ENCODE results near the gene TRAPPC12. TPM values are rescaled to one million over a fixed set of nuclear protein-coding genes. Genes with fewer than 3 reads are reported as not detected.

TRAPPC12 gene
- total and polyA plus RNA-seq, 7 experiments from 2014 or later: 29.8 to 160 (median 104) TPM

DNA sequence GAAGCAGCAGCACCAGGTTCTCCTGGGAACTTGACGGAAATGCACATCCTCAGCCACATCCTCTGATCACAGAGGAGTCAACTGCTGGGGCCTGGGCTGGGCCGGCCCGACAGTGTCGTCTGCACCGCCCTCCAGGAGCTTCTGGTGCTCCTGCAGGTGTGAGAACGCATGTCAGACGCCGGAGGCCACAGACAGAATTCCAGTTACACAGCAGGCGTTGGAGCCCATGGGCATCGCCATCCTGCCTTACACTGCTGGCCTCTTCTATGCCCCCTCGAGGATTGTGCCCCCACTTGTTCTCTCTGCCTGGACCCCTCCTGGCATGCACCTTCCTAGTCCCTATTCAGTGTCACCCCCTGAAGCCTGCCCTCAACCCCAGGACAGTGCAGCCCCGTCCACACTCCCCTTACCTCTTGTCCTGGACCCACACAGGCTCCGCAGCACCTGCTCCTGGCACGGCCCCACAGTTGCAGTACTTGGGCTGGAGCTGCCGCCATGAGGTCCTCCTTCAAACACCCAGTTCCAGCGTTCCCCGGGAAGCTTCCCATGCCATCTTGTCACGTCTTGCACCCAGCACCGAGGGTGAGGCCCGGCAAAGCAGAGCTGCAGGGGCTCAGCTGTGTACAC is 102.4 kb downstream of the TRAPPC12 start:
- CTCF ChIA-PET: no interaction called here
- H3K27ac Mint-ChIP-seq: peak overlapping the region in 5 of 9 donors; percentile 25 to 84 (median 47)

DNA sequence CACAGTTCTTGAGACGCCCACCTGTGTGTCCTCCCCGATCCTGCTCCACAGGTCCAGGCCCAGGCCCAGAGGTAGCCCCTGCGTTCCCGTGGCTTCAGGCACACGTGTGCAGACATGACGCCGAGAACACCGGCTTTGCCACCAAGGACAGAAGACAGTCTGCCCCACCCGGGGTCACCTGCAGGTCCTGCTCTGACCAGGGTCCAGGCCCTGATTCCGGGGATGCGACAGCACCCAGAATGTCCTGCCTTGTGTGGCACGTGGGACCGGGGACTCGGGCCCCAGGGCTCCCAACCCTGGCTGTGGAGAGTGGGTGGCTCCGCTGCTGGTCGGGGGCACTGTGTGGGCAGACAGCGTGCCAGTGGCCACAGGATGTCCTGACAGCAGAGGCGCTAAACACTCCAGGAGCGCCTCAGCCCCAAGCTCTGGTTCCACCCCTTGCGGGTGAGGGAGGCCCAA is 102.9 kb downstream of the TRAPPC12 start:
- Mint-ChIP-seq H3K4me1 (peaks cover 2 to 39% (median 26%) of the 10 kb centered on the region in 7 donors), H3K4me3 (no peak overlapping the region), H3K9me3 (no peaks in the 10 kb centered on the region), H3K27me3 (no peaks in the 10 kb centered on the region), H3K27ac (peak overlapping the region in 4 of 9 donors; percentile 25 to 47 (median 31)), H3K36me3 (peaks cover 3 to 35% (median 5%) of the 10 kb centered on the region in 5 donors)
- Histone ChIP-seq H3K4me3 (ENCODE audit: low read length) (no peak overlapping the region), H3K27me3 (ENCODE audit: control insufficient read depth in 2 of 2, insufficient read depth in 2 of 2, low read length in 2 of 2) (no peaks in the 10 kb centered on the region), H3K4me1 (ENCODE audit: control insufficient read depth in 2 of 2, insufficient read depth in 2 of 2, low read length in 2 of 2) (no peaks in the 10 kb centered on the region), H3K9me3 (ENCODE audit: control insufficient read depth in 2 of 3, low read length in 3 of 3) (no peaks in the 10 kb centered on the region), H3K27ac (ENCODE audit: low read depth, low read length) (no peak overlapping the region), H3K36me3 (ENCODE audit: control insufficient read depth in 2 of 3, insufficient read depth in 3 of 3, low read length in 3 of 3) (peaks cover 0 to 42% (median 0%) of the 10 kb centered on the region in 3 experiments)
- no peak for ATAC-seq
- ChIA-PET CTCF (no interaction called here), POLR2A (no interaction called here)
- intact Hi-C loops (cut with micrococcal nuclease): no loop called here
- no peak for DNase-seq

More for the DNA sequence above, 102.4 kb downstream of the TRAPPC12 start:
- H3K27ac ChIP-seq (ENCODE audit: low read depth, low read length): no peak overlapping the region
- H3K36me3 ChIP-seq (ENCODE audit: control insufficient read depth in 2 of 3, insufficient read depth in 3 of 3, low read length in 3 of 3): peaks cover 0 to 44% (median 0%) of the 10 kb centered on the region in 3 experiments
- Mint-ChIP-seq H3K27me3 (no peaks in the 10 kb centered on the region), H3K4me3 (no peak overlapping the region), H3K36me3 (peaks cover 3 to 36% (median 5%) of the 10 kb centered on the region in 5 donors), H3K4me1 (peaks cover 2 to 39% (median 26%) of the 10 kb centered on the region in 7 donors), H3K9me3 (no peaks in the 10 kb centered on the region)
- POLR2A ChIA-PET: no interaction called here
- no peaks in the 10 kb centered on the region for H3K9me3 ChIP-seq (ENCODE audit: control insufficient read depth in 2 of 3, low read length in 3 of 3)
- no peaks in the 10 kb centered on the region for H3K27me3 ChIP-seq (ENCODE audit: control insufficient read depth in 2 of 2, insufficient read depth in 2 of 2, low read length in 2 of 2)
- H3K4me3 ChIP-seq (ENCODE audit: low read length): no peak overlapping the region
- DNase-seq (no peak), ATAC-seq (no peak)
- H3K4me1 ChIP-seq (ENCODE audit: control insufficient read depth in 2 of 2, insufficient read depth in 2 of 2, low read length in 2 of 2): no peaks in the 10 kb centered on the region
- intact Hi-C loops (cut with micrococcal nuclease): no loop called here

GRCh38 chr2:3483227-3483985 is 103.9 kb downstream of the TRAPPC12 start:
- Mint-ChIP-seq H3K4me3 (peak overlapping the region in 5 of 10 donors; percentile 32 to 51 (median 42)), H3K9me3 (no peaks in the 10 kb centered on the region), H3K27ac (peak overlapping the region in 3 of 9 donors; percentile 31 to 43 (median 41)), H3K27me3 (no peaks in the 10 kb centered on the region), H3K4me1 (peaks cover 2 to 39% (median 26%) of the 10 kb centered on the region in 7 donors), H3K36me3 (peaks cover 0 to 27% (median 3%) of the 10 kb centered on the region in 5 donors)
- intact Hi-C loops (cut with micrococcal nuclease): no loop called here
- Histone ChIP-seq H3K36me3 (ENCODE audit: control insufficient read depth in 2 of 3, insufficient read depth in 3 of 3, low read length in 3 of 3) (peaks cover 0 to 34% (median 0%) of the 10 kb centered on the region in 3 experiments), H3K4me3 (ENCODE audit: low read length) (no peak overlapping the region), H3K27me3 (ENCODE audit: control insufficient read depth in 2 of 2, insufficient read depth in 2 of 2, low read length in 2 of 2) (no peaks in the 10 kb centered on the region), H3K9me3 (ENCODE audit: control insufficient read depth in 2 of 3, low read length in 3 of 3) (no peaks in the 10 kb centered on the region), H3K4me1 (ENCODE audit: control insufficient read depth in 2 of 2, insufficient read depth in 2 of 2, low read length in 2 of 2) (no peaks in the 10 kb centered on the region), H3K27ac (ENCODE audit: low read depth, low read length) (no peak overlapping the region)
- ChIA-PET POLR2A (no interaction called here), CTCF (no interaction called here)
- peak in 4 of 9 donors; percentile 8 to 44 (median 22) for DNase-seq
- peak; percentile 58 for ATAC-seq

DNA sequence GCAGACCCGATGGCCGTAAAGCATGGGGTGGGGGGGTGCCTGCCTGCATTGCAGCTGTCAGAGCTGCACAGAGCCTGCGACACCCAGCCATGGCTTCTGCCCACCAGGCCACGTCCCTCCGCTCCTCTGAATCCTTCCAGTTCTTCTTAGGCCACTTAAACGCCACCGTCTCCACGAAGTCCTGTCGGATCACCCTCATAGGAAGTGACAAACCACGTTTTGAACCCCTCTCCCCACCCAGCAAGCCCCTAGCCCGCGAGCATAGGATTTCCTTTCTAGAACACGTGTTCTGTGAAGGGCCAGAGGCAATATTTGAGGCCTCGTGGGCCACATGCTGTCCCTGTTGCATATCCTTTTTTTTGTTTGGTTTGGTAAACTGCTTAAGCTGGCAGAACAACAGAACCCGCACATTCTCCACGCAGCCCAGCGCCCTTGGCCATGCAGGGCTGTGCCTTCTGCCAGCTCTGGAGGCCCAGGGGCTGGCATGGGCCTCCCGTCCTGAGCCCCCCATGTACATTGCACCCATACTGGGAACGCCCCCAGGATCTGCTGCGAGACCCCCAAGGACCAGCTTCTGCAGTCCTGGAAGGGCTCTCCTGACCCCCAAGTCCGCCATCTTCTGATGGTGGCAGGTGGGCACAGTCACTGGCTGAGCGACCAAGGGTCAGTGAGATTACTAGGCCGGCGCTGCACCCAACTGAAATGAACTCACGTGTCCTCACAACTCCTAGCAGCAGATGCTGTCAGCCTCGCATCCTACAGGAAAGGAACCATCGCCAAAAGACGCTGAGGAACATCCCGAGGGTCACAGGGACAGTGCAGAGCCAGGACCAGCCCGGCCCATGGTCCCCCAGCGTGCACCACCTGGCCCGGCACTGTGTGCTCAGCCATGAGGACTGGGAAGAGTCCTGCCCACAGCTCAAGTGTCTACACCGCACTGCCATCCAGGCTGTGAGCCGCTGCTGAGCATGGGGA is 104.8 kb downstream of the TRAPPC12 start:
- no peaks in the 10 kb centered on the region for H3K9me3 Mint-ChIP-seq

DNA sequence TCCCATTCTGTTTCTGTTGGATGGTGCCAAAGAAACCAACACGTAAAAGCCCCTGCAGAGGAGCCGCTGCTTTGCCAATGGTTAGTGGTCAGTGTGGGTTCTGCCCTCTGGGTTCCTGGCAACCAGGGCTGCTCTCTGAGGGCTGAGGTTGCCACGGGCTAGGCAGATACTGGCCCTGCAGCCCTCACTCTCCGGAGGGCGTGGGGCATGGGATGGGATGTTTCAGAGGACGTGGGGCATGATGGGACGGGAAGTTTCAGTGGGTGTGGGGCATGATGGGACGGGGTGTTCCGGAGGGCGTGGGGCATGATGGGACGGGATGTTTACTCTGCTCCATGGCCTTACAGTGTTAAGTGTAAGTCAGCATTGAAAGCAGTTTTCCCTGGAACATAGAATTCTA is 105.7 kb downstream of the TRAPPC12 start:
- Mint-ChIP-seq H3K9me3 (no peaks in the 10 kb centered on the region), H3K36me3 (peaks cover 0 to 14% (median 0%) of the 10 kb centered on the region in 5 donors), H3K4me1 (peaks cover 0 to 32% (median 20%) of the 10 kb centered on the region in 7 donors), H3K4me3 (no peak overlapping the region), H3K27me3 (no peaks in the 10 kb centered on the region), H3K27ac (peak overlapping the region in 1 of 9 donors; percentile 48)
- ChIA-PET POLR2A (no interaction called here), CTCF (no interaction called here)
- intact Hi-C loops (cut with micrococcal nuclease): no loop called here
- Histone ChIP-seq H3K9me3 (ENCODE audit: control insufficient read depth in 2 of 3, low read length in 3 of 3) (no peaks in the 10 kb centered on the region), H3K4me1 (ENCODE audit: control insufficient read depth in 2 of 2, insufficient read depth in 2 of 2, low read length in 2 of 2) (no peaks in the 10 kb centered on the region), H3K27me3 (ENCODE audit: control insufficient read depth in 2 of 2, insufficient read depth in 2 of 2, low read length in 2 of 2) (no peaks in the 10 kb centered on the region), H3K4me3 (ENCODE audit: low read length) (no peak overlapping the region), H3K36me3 (ENCODE audit: control insufficient read depth in 2 of 3, insufficient read depth in 3 of 3, low read length in 3 of 3) (peaks cover 0 to 19% (median 0%) of the 10 kb centered on the region in 3 experiments), H3K27ac (ENCODE audit: low read depth, low read length) (no peak overlapping the region)
- DNase-seq (no peak), ATAC-seq (no peak)

More for the DNA sequence above, 104.8 kb downstream of the TRAPPC12 start:
- Mint-ChIP-seq H3K27me3 (no peaks in the 10 kb centered on the region), H3K4me1 (peaks cover 2 to 39% (median 26%) of the 10 kb centered on the region in 7 donors), H3K36me3 (peaks cover 0 to 20% (median 3%) of the 10 kb centered on the region in 5 donors), H3K4me3 (no peak overlapping the region), H3K27ac (no peak overlapping the region)
- CTCF ChIA-PET: no interaction called here
- ATAC-seq: no peak
- peaks cover 0 to 26% (median 0%) of the 10 kb centered on the region in 3 experiments for H3K36me3 ChIP-seq (ENCODE audit: control insufficient read depth in 2 of 3, insufficient read depth in 3 of 3, low read length in 3 of 3)
- H3K27me3 ChIP-seq (ENCODE audit: control insufficient read depth in 2 of 2, insufficient read depth in 2 of 2, low read length in 2 of 2): no peaks in the 10 kb centered on the region
- intact Hi-C loops (cut with micrococcal nuclease): no loop called here
- H3K9me3 ChIP-seq (ENCODE audit: control insufficient read depth in 2 of 3, low read length in 3 of 3): no peaks in the 10 kb centered on the region
- H3K4me3 ChIP-seq (ENCODE audit: low read length): no peak overlapping the region
- POLR2A ChIA-PET: no interaction called here
- H3K27ac ChIP-seq (ENCODE audit: low read depth, low read length): no peak overlapping the region
- no peaks in the 10 kb centered on the region for H3K4me1 ChIP-seq (ENCODE audit: control insufficient read depth in 2 of 2, insufficient read depth in 2 of 2, low read length in 2 of 2)
- no peak for DNase-seq

Data from naive thymus-derived CD4-positive, alpha-beta T cell (primary cell).